GM12874 (cell line): Measurements from ENCODE around the gene NPR2.

Experiments
- TF ChIP-seq, protein P1 (sequence below): IDR thresholded peaks from 2 replicates; pipeline ENCODE4 v1.5.1; 2011; ENCODE audit warnings: low read depth, mild to moderate bottlenecking, control low read depth, low read length, moderate library complexity; ENCODE audit not compliant: insufficient read depth

NPR2 gene

DNA sequence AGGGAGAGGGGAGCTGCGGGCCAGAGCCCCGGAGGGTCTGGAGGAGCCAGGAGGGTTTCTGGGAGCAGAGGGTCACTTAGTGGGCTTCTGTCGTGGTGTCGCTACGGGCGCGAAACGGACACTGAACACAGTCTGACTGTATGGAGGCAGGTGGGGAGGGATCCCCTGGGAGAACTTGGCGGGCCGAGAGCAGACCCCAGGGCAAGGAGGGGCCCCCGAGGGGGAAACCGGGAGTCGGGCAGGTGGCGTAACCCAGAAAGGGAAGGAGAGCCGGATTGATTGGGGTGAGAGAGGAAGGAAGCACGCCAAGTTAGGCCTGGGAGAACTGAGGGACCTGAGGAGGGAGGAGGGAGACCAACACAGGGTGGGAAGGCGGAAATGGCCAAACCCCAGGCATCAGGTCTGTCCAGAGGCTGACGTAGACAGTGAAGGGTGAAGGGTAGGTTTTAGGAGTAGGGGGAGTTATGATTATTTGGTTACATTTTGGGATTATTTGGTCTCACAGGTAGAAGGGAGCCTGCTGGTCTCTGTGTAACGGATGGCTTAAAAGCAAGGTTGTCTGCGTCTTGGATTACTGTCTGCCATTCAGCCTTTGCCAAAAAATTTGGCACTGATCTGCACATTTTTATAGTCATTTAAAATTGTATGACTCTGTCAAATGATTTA is 34.0 kb upstream of the NPR2 start:
- TF ChIP-seq, protein P1, sequence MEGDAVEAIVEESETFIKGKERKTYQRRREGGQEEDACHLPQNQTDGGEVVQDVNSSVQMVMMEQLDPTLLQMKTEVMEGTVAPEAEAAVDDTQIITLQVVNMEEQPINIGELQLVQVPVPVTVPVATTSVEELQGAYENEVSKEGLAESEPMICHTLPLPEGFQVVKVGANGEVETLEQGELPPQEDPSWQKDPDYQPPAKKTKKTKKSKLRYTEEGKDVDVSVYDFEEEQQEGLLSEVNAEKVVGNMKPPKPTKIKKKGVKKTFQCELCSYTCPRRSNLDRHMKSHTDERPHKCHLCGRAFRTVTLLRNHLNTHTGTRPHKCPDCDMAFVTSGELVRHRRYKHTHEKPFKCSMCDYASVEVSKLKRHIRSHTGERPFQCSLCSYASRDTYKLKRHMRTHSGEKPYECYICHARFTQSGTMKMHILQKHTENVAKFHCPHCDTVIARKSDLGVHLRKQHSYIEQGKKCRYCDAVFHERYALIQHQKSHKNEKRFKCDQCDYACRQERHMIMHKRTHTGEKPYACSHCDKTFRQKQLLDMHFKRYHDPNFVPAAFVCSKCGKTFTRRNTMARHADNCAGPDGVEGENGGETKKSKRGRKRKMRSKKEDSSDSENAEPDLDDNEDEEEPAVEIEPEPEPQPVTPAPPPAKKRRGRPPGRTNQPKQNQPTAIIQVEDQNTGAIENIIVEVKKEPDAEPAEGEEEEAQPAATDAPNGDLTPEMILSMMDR: no peak

DNA sequence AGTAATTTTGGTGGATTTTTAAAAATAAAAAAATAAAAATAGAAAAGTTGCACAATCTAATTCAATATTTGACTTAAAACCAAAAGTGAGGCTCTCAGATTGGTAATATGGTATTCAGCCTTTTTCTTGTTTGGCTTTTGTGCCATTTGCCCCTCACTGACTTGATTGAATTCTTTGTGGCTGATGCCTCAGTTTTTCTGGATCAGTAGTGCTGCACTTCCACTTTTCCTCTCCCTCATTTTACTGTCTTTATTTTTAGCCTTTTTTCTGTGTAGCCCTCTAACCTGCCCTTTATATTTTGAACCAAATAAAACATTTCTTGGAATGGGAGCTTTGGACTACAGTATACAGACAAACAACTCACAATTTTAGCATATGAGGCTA is 33.5 kb upstream of the NPR2 start:
- TF ChIP-seq, protein P1: no peak

DNA sequence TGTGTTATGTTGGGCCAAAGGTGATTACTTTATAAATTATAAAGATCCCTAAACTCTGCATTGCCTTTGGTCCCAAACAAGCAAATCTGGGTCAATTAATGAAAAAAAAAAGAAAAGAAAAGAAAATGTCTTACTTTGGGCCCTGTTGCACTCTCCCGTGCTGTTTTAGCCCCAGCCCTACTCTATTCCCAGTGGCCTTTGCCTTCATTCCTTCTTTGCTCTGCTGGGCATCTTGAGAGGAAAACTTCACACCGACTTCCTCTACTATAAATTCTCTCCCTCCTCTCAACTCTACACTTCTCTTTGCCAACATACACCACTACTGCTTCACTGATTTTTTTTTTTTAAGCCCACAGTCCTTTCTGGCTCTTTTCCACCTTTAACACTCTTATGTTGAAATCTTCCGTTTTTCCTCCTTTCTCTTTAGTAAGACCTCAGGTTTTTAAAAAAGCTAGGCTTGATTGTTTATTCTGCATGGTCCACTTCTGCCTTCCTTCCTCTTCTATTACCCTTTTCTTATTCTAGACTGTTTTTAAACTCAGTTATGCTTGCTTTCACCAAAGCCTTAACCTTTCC is 32.8 kb upstream of the NPR2 start:
- TF ChIP-seq, protein P1: no peak

DNA sequence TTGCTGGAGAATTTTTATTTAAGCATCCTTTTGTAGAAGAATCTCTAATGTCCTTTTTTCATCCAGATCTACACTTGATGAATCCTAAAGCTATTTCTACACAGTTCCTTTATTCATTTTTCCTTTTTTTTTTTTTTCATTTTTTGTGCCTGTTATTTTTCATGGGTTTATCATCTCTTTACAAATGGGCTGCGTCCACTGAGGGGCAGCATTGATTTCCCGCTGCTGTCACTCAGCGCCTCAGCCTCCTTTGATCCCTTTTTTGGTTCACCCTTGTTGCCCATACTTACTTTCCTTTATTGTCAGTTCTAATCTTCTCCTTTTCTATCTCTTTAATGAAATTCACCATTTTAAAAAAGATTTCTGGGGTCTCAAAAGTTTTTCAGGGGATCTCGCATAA is 31.6 kb upstream of the NPR2 start:
- TF ChIP-seq, protein P1: no peak

DNA sequence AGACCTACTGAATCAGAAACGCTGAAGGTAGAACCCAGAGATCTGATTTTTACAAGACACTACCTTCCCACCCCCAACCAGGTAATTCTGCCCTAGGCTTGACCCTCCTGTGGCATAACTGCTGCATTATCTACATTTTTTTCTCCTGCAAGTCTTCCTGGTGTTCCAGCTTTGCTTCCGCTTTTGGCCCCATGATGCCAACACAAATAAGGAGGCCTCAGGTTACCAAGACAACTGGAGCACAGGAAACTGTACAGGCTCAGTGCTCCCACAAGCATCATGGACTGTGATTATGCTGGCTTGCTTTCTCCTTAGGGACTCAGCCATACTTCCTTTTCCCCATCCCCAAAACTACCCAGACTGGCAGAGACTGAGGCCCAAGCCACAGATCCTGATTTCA is 30.7 kb upstream of the NPR2 start:
- TF ChIP-seq, protein P1: no peak

DNA sequence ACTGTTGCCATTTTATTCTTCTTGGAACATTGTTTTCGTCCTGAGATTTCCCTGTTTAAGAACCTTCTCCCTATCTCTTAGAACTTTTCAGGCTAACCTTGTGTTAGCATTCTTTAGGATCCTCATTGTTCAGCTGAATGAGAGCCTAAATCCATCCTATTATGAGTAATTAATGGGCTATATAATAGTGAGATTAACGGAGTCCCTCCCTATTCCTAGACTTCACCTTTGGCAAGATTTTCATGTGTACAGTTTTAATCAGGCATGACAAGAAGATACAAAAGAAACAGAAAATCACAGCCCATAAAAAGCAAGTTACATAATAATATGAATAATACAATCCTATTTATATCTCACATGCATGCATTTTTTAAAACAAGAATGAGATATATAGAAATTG is 28.2 kb upstream of the NPR2 start:
- TF ChIP-seq, protein P1: no peak

DNA sequence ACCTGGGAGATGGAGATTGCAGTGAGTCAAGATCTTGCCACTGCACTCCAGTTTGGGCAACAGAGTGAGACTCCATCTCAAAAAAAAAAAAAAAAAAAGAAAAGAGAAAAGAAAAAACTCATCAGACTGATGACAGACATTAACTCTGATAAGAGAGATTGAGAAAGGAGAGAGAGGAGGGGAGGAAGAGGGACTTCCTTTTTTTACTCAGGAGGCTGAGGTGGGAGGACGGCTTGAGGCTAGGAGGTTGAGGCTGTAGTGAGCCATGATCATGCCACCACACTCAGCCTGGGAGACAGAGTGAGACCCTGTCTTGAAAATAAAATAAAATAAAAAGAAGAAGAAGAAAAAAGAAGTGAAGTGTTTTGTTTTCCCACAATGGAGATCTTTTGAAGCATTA is 27.6 kb upstream of the NPR2 start:
- TF ChIP-seq, protein P1: no peak

DNA sequence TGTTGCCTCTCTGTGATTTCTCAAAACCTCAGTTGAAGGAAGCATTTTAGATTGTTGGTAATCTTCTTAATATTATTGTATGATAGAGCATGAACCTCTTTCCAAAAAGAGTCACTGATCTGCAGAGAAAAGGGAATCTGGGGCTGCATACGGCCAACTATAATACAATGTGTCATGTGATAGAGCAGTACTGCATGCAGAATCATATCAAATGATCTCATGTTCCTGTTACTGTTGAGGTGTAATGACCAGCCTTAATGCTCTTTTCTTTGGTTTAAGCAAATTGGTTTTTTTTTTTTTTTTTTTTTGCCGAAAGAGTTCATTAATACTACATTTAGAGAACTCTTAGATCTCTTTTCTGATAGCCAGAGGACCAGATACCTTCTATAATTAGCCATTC is 24.4 kb upstream of the NPR2 start:
- TF ChIP-seq, protein P1: no peak
